Endothelial cell of umbilical vein (primary cell): Measurements from ENCODE around the gene UBE2U. TPM values are rescaled to one million over a fixed set of nuclear protein-coding genes. Genes with fewer than 3 reads are reported as not detected.
A peak's percentile ranks its signal among the peaks of the same experiment; 100 is the strongest.
"Not testable (repeated sequence)": the region's sequence is repeated elsewhere in the genome, so short reads cannot be mapped to it uniquely, and the experiment has no call there.

ENCODE experiments used
- BruUV-seq: library from RNA; stranded (reverse); fragments of 400-500 nt; replicated peaks from 2 replicates; lab custom pipeline; 2021; lab: Mats Ljungman, UMichigan
- CTCF ChIA-PET: fragments of 300-600, 350-600 bp; sonication (Branson Sonifier 250); formaldehyde crosslinking; loops from one replicate; lab custom pipeline; 2021; ENCODE audit warnings: antibody characterized with exemption, inconsistent platforms; lab: Charles Lee
- POLR2A ChIA-PET: fragments of 300-600, 350-600 bp; sonication (Branson Sonifier 250); formaldehyde crosslinking; loops from one replicate; lab custom pipeline; 2021; ENCODE audit warnings: antibody characterized with exemption, inconsistent platforms; lab: Charles Lee
- DNase-seq: peaks from one replicate; pipeline ENCODE4 v3.0.0-alpha.2; 2011; ENCODE audit warnings: low read depth, low spot score
- FAIRE-seq: peaks from 2 replicates; lab custom pipeline; 2011; peaks lifted over from hg19 to GRCh38; lab: Jason Lieb, UNC
- H2AFZ ChIP-seq: 2 replicates; pipeline ENCODE4 v1.6.0; 2012; ENCODE audit warnings: low read depth, low read length, control low read depth, inconsistent platforms
- H3K27ac ChIP-seq: 2 replicates; pipeline ENCODE4 v1.5.1; 2011; ENCODE audit warnings: low read depth, mild to moderate bottlenecking, control low read depth, low read length, moderate library complexity; ENCODE audit not compliant: insufficient read depth
- H3K27me3 ChIP-seq, 2 experiments: 2 replicates each; pipeline versions ENCODE4 v1.6.0 to v1.6.1; 2011; ENCODE audit warnings: low read length in 2 of 2, mixed read lengths in 1 of 2; ENCODE audit not compliant: control insufficient read depth in 2 of 2, insufficient read depth in 2 of 2
- H3K36me3 ChIP-seq, 2 experiments: 2 replicates in 1 of 2; 3 replicates in 1 of 2; pipeline ENCODE4 v1.5.1; 2011; ENCODE audit warnings: low read length in 2 of 2, mild to moderate bottlenecking in 1 of 2, moderate library complexity in 1 of 2; ENCODE audit not compliant: control insufficient read depth in 2 of 2, insufficient read depth in 2 of 2; ENCODE audit errors: extremely low read depth in 1 of 2
- H3K4me1 ChIP-seq: 3 replicates; pipeline ENCODE4 v1.5.1; 2011; ENCODE audit warnings: mild to moderate bottlenecking, low read length; ENCODE audit not compliant: control insufficient read depth, insufficient read depth; ENCODE audit errors: extremely low read depth
- H3K4me2 ChIP-seq: 2 replicates; pipeline ENCODE4 v1.6.1; 2011; ENCODE audit warnings: low read length, control low read depth, mixed read lengths; ENCODE audit not compliant: insufficient read depth
- H3K4me3 ChIP-seq, 3 experiments: fragments of 200-600 bp in 1 of 3; sonication (generic), shearing (Covaris generic) in 1 of 3; replicated peaks in 1 of 3; 2 replicates each; pipeline ENCODE4 v1.5.1; 2011 to 2016; ENCODE audit warnings: control low read depth in 3 of 3, low read length in 3 of 3, mild to moderate bottlenecking in 2 of 3, inconsistent platforms in 1 of 3, low read depth in 1 of 3, moderate library complexity in 1 of 3; ENCODE audit not compliant: insufficient read depth in 1 of 3
- H3K79me2 ChIP-seq: 2 replicates; pipeline ENCODE4 v1.6.0; 2012; ENCODE audit warnings: low read length, inconsistent platforms; ENCODE audit not compliant: control insufficient read depth, insufficient read depth
- H3K9ac ChIP-seq: replicated peaks from 2 replicates; pipeline ENCODE3; 2011; ENCODE audit warnings: low read length, control low read depth; ENCODE audit not compliant: insufficient read depth; ENCODE audit errors: extremely low read depth
- H3K9me1 ChIP-seq: replicated peaks from 3 replicates; pipeline ENCODE4 v1.6.0; 2011; ENCODE audit warnings: mild to moderate bottlenecking, low read length; ENCODE audit not compliant: control insufficient read depth, insufficient read depth; ENCODE audit errors: extremely low read depth
- H3K9me3 ChIP-seq: replicated peaks from 2 replicates; pipeline ENCODE4 v1.5.1; 2012; ENCODE audit warnings: low read length, inconsistent platforms; ENCODE audit not compliant: control insufficient read depth, insufficient read depth
- H4K20me1 ChIP-seq: replicated peaks from 2 replicates; pipeline ENCODE3; 2011; ENCODE audit warnings: mild to moderate bottlenecking, low read length; ENCODE audit not compliant: control insufficient read depth, insufficient read depth; ENCODE audit errors: extremely low read depth
- EZH2 ChIP-seq: IDR thresholded peaks from 2 replicates; pipeline ENCODE4 v1.6.1; 2012; ENCODE audit warnings: borderline replicate concordance, low read depth, mild to moderate bottlenecking, moderate library complexity, low read length, inconsistent platforms; ENCODE audit not compliant: severe bottlenecking
- FOS ChIP-seq: IDR thresholded peaks from 2 replicates; pipeline ENCODE4 v1.6.1; 2011; ENCODE audit warnings: mild to moderate bottlenecking, low read length, moderate library complexity, borderline replicate concordance; ENCODE audit not compliant: insufficient read depth
- GATA2 ChIP-seq: IDR thresholded peaks from 2 replicates; pipeline ENCODE4 v1.7.0; 2011; ENCODE audit warnings: low read depth, mild to moderate bottlenecking, moderate library complexity, mixed read lengths, low read length; ENCODE audit not compliant: insufficient read length, insufficient read depth
- JUN ChIP-seq: IDR thresholded peaks from 2 replicates; pipeline ENCODE4 v1.6.1; 2011; ENCODE audit warnings: borderline replicate concordance, low read depth; ENCODE audit not compliant: insufficient read length, insufficient read depth
- MYC ChIP-seq: IDR thresholded peaks from one replicate; pipeline ENCODE4 v1.6.1; 2011; ENCODE audit warnings: mild to moderate bottlenecking, low read depth, low read length
- POLR2A ChIP-seq: IDR thresholded peaks from 2 replicates; pipeline ENCODE4 v1.6.1; 2012; ENCODE audit warnings: low read depth, mild to moderate bottlenecking, control low read depth, low read length
- POLR2AphosphoS5 ChIP-seq: IDR thresholded peaks from 2 replicates; pipeline ENCODE4 v1.6.1; 2012; ENCODE audit warnings: low read depth, mild to moderate bottlenecking, control low read depth, low read length, moderate library complexity; ENCODE audit not compliant: insufficient read depth
- dilution Hi-C: fragments of 300-500 bp; cut with MboI; formaldehyde crosslinking; loops from one replicate; pipeline ENCODE4 v1.15.0; 2019; ENCODE audit warnings: low sequenced_read_pairs; ENCODE audit not compliant: extremely low pct_ligation_motif_present
- intact Hi-C: fragments of 100-400 bp; cut with micrococcal nuclease; formaldehyde crosslinking; loops from one replicate; pipeline ENCODE4 v1.10.0; 2022
- polyA plus RNA-seq, 4 experiments: library from polyadenylated mRNA; depleted of rRNA in 3 of 4; stranded (reverse) in 3 of 4; unstranded in 1 of 4; fragments of >200 nt; gene quantifications; 2 replicates each; pipeline versions ENCODE4 v1.2.1 to v1.2.3, GENCODE V29; 2011 to 2012; ENCODE audit warnings: missing spikeins in 1 of 4
- total RNA-seq: library from RNA; stranded (reverse); gene quantifications from 2 replicates; pipeline ENCODE4 v1.2.3, GENCODE V29; 2021
- TF ChIP-seq, protein P1 (sequence below): IDR thresholded peaks from 2 replicates; pipeline ENCODE4 v1.6.1; 2011; ENCODE audit not compliant: insufficient read depth, insufficient read length
- TF ChIP-seq, protein P2 (sequence below), 2 donors: IDR thresholded peaks; 1 replicate in 1 of 2; 2 replicates in 1 of 2; pipeline ENCODE4 v1.5.1; 2011; ENCODE audit warnings: low read length in 2 of 2, mild to moderate bottlenecking in 2 of 2, moderate library complexity in 2 of 2, control low read depth in 1 of 2, inconsistent platforms in 1 of 2, low read depth in 1 of 2; ENCODE audit not compliant: insufficient read depth in 1 of 2; ENCODE audit errors: extremely low read depth in 1 of 2

Gene UBE2U
- total and polyA plus RNA-seq, 2 donors (not counting 3 experiments of a cell fraction or from before 2014, with no cell fraction given) = not detected

DNA sequence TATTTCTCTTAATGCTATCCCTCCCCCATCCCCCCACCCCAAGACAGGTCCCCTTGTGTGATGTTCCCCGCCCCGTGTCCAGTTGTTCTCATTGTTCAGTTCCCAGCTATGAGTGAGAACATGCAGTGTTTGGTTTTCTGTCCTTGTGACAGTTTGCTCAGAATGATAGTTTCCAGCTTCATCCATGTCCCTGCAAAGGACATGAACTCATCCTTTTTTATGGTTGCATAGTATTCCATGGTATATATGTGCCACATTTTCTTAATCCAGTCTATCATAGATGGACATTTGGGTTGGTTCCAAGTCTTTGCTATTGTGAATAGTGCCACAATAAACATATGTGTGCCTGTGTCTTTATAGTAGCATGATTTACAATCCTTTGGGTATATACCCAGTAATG lies 55.0 kb downstream of the UBE2U start:
- H3K27me3 ChIP-seq, POLR2A ChIA-PET, CTCF ChIA-PET, intact Hi-C loops, H3K27ac ChIP-seq, FAIRE-seq, BruUV-seq, H3K4me3 ChIP-seq, H3K4me2 ChIP-seq, H3K9ac ChIP-seq, H3K36me3 ChIP-seq, H2AFZ ChIP-seq, H3K4me1 ChIP-seq, dilution Hi-C loops, DNase-seq, H3K79me2 ChIP-seq, H3K9me1 ChIP-seq, H3K9me3 ChIP-seq, H4K20me1 ChIP-seq: not testable (repeated sequence)

DNA sequence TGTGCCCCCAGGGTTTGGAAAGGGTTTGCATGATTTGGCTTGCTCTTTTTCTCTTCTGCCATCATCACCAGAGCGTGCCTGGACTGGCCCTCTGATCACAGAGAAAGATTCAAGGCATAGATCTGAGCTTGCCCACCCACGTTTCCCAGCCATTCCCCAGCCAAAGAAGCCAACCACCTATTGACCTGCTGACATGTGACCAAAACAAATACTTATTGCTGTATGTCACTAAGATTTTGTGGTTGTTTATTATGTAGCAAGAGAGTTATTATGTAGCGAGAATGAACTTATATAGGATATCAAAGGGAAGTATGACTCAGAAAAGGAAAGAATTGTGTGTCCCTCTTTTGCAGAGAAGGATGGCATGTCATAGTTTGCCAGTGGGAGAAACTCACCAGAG lies 59.9 kb downstream of the UBE2U start:
- POLR2A ChIA-PET = no interaction called here
- TF ChIP-seq GATA2 = no peak
- TF ChIP-seq, protein P1, sequence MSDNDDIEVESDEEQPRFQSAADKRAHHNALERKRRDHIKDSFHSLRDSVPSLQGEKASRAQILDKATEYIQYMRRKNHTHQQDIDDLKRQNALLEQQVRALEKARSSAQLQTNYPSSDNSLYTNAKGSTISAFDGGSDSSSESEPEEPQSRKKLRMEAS = no peak
- no peak for TF ChIP-seq EZH2
- TF ChIP-seq POLR2A = no peak
- TF ChIP-seq JUN = peak; percentile 44
- peak; percentile 55 for TF ChIP-seq FOS
- no peak for TF ChIP-seq POLR2AphosphoS5
- TF ChIP-seq MYC = no peak
- TF ChIP-seq, protein P2, sequence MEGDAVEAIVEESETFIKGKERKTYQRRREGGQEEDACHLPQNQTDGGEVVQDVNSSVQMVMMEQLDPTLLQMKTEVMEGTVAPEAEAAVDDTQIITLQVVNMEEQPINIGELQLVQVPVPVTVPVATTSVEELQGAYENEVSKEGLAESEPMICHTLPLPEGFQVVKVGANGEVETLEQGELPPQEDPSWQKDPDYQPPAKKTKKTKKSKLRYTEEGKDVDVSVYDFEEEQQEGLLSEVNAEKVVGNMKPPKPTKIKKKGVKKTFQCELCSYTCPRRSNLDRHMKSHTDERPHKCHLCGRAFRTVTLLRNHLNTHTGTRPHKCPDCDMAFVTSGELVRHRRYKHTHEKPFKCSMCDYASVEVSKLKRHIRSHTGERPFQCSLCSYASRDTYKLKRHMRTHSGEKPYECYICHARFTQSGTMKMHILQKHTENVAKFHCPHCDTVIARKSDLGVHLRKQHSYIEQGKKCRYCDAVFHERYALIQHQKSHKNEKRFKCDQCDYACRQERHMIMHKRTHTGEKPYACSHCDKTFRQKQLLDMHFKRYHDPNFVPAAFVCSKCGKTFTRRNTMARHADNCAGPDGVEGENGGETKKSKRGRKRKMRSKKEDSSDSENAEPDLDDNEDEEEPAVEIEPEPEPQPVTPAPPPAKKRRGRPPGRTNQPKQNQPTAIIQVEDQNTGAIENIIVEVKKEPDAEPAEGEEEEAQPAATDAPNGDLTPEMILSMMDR (IDR thresholded peaks at IDR 0.05; ENCODE audit: extremely low read depth in 1 of 2, insufficient read depth in 1 of 2, low read depth in 1 of 2, low read length in 2 of 2) = no peak
- CTCF ChIA-PET = interaction anchor here (0.9 to 1.3 kb wide), 3 partner anchors 12 to 561 kb away, joined by 3 read pairs; no protein-coding TSS in a partner anchor
- Histone ChIP-seq H2AFZ (no peak overlapping the region), H3K9ac (no peak overlapping the region), H3K9me3 (no peaks in the 10 kb centered on the region), H3K9me1 (no peaks in the 10 kb centered on the region), H3K36me3 (no peaks in the 10 kb centered on the region), H3K4me1 (peaks cover 9% of the 10 kb centered on the region), H4K20me1 (no peaks in the 10 kb centered on the region), H3K27me3 (peaks cover 2 to 5% of the 10 kb centered on the region in 2 experiments), H3K4me3 (no peak overlapping the region), H3K4me2 (no peak overlapping the region), H3K79me2 (no peaks in the 10 kb centered on the region), H3K27ac (no peak overlapping the region)
- dilution Hi-C loops = no loop called here
- BruUV-seq = no TSS peak
- FAIRE-seq = peak; percentile 74
- DNase-seq = peak; percentile 36
- intact Hi-C loops = loop anchor here (10.0 kb wide), 1 partner anchor 701 kb away; the partner anchor contains the start of gene JAK1
